ENCODE results near the gene SLC30A4.
"Not testable (repeated sequence)": the region's sequence is repeated elsewhere in the genome, so short reads cannot be mapped to it uniquely, and the experiment has no call there.

Gene SLC30A4

DNA sequence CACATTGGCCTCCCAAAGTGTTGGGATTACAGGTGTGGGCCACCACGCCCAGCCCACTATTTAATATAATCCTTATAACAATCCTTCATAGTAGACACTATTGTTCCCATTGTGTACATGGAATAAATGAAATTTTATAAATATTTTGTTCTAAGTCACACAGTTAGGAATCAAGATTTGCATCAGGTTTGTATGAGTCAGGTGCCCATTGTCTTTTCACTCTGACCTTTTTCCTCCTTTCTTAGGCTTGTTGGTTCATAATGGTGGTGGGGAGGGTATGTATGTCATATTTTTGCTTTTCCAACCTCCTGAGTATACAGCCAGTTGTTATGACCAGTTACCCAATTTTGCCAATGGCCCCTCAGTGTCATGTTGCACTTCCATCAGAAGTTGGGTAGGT is 18.0 kb upstream of the SLC30A4 start:
- H3K4me1 ChIP-seq (ENCODE audit: control insufficient read depth, insufficient read depth, low read length), result no peaks in the 10 kb centered on the region
- no peak overlapping the region for H3K4me3 ChIP-seq (ENCODE audit: low read length in 2 of 2)
- H3K9me3 ChIP-seq (ENCODE audit: control insufficient read depth in 2 of 2, low read length in 2 of 2), result no peaks in the 10 kb centered on the region
- H3K27ac ChIP-seq (ENCODE audit: low read length), result no peak overlapping the region
- H3K27me3 ChIP-seq (ENCODE audit: control insufficient read depth in 1 of 2, insufficient read depth in 2 of 2, low read length in 2 of 2), result no peaks in the 10 kb centered on the region
- H3K9ac ChIP-seq (ENCODE audit: low read length in 2 of 2), result no peak overlapping the region
- H3K36me3 ChIP-seq (ENCODE audit: control insufficient read depth in 2 of 2, insufficient read depth in 2 of 2, low read length in 2 of 2), result no peaks in the 10 kb centered on the region

DNA sequence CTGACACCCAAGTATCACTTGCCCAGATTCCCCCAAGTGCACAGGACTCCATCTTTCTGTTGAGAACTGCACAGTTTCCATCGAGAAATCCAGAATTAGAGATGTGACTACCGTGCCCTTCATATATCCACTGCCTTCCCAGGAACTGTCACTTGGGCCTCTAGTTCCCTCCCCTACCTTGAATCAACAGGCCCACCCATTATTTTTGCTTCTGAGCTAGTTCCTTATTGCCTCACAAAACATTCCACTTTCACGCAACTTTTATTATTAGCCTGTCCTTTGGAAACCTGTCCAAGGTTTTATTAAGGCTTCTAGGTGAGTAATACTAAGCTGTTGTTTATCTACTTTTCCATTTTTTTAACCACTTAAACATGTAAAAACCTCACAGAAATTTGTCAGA is 17.1 kb upstream of the SLC30A4 start:
- H3K4me1 ChIP-seq (ENCODE audit: control insufficient read depth, insufficient read depth, low read length), result no peaks in the 10 kb centered on the region
- no peak overlapping the region for H3K4me3 ChIP-seq (ENCODE audit: low read length in 2 of 2)
- H3K9ac ChIP-seq (ENCODE audit: low read length in 2 of 2), result no peak overlapping the region
- no peaks in the 10 kb centered on the region for H3K9me3 ChIP-seq (ENCODE audit: control insufficient read depth in 2 of 2, low read length in 2 of 2)
- no peaks in the 10 kb centered on the region for H3K36me3 ChIP-seq (ENCODE audit: control insufficient read depth in 2 of 2, insufficient read depth in 2 of 2, low read length in 2 of 2)
- H3K27me3 ChIP-seq (ENCODE audit: control insufficient read depth in 1 of 2, insufficient read depth in 2 of 2, low read length in 2 of 2), result no peaks in the 10 kb centered on the region
- no peak overlapping the region for H3K27ac ChIP-seq (ENCODE audit: low read length)

DNA sequence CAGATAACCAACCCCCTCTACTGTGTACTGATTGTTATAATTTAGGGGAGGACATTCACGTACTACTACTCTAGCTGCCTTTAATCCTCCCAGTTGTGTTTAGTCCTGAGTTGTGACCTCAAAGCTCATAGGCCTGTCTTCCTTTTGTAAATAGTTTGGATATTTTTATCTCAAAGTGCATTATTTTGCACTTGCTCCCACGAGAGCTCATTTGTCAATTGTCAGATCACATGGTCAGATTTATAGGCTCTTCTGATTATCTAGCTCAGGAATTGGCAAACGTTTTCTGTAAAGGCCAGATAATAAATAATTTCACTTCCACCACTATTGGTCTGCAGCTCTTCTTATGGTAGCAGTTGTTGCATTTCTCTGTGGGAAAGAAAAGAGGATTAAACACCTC is 14.4 kb upstream of the SLC30A4 start:
- H3K4me3 ChIP-seq (ENCODE audit: low read length in 2 of 2), result no peak overlapping the region
- H3K9ac ChIP-seq (ENCODE audit: low read length in 2 of 2), result no peak overlapping the region
- H3K27me3 ChIP-seq (ENCODE audit: control insufficient read depth in 1 of 2, insufficient read depth in 2 of 2, low read length in 2 of 2), result peaks cover 0 to 2% of the 10 kb centered on the region in 2 donors
- H3K9me3 ChIP-seq (ENCODE audit: control insufficient read depth in 2 of 2, low read length in 2 of 2), result no peaks in the 10 kb centered on the region
- no peaks in the 10 kb centered on the region for H3K4me1 ChIP-seq (ENCODE audit: control insufficient read depth, insufficient read depth, low read length)
- no peak overlapping the region for H3K27ac ChIP-seq (ENCODE audit: low read length)
- H3K36me3 ChIP-seq (ENCODE audit: control insufficient read depth in 2 of 2, insufficient read depth in 2 of 2, low read length in 2 of 2), result no peaks in the 10 kb centered on the region

DNA sequence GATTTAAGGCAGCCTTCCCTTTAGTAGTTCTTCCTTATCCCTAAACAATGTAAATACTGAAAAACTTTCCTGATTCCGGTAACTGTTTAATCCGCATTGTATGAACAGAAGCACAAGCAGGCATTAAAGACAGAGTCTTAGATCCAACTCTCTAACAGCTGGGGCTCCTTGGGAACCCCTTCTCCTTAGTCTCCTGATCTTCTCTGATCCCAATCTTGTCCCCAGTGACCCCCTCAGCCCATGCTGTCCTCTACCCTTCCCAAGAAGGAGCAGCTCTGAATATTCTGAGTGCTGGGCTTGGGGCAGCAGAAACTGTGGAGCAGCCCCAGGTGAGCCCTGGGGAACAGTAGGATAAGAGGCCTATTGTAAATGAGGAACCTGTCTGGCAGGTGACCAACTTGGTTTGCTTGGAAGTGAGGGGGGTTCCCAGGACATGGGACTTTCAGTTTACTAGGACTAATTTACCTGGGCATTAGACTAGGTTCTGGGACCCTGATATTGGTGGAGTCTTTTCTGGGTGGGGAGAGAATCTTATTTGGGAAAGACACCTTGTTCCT is 13.0 kb upstream of the SLC30A4 start:
- peaks cover 0 to 2% of the 10 kb centered on the region in 2 donors for H3K27me3 ChIP-seq (ENCODE audit: control insufficient read depth in 1 of 2, insufficient read depth in 2 of 2, low read length in 2 of 2)
- H3K9ac ChIP-seq (ENCODE audit: low read length in 2 of 2), result no peak overlapping the region
- H3K27ac ChIP-seq (ENCODE audit: low read length), result no peak overlapping the region
- no peaks in the 10 kb centered on the region for H3K36me3 ChIP-seq (ENCODE audit: control insufficient read depth in 2 of 2, insufficient read depth in 2 of 2, low read length in 2 of 2)
- H3K4me3 ChIP-seq (ENCODE audit: low read length in 2 of 2), result no peak overlapping the region
- no peaks in the 10 kb centered on the region for H3K4me1 ChIP-seq (ENCODE audit: control insufficient read depth, insufficient read depth, low read length)
- no peaks in the 10 kb centered on the region for H3K9me3 ChIP-seq (ENCODE audit: control insufficient read depth in 2 of 2, low read length in 2 of 2)

DNA sequence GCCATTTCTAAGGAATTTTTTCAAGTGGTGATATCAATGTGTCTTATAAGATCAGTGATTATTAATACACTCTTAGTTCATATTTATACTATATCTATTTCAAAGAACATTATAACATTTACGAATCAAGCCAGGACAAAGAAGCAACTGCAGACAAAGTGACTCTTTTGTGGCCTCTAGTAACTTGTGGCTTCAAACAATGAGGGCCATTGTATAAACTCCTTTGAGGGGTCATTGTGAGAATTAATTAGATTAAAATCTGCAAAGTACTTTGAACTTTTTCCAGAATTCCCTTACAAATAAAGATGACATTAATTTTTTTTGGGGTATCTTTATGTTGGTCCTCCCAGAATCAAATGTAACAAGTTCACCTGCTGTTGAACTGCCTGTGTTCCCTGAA is 12.3 kb upstream of the SLC30A4 start:
- Histone ChIP-seq H3K4me1 (ENCODE audit: control insufficient read depth, insufficient read depth, low read length) (no peaks in the 10 kb centered on the region), H3K27me3 (ENCODE audit: control insufficient read depth in 1 of 2, insufficient read depth in 2 of 2, low read length in 2 of 2) (peaks cover 0 to 2% of the 10 kb centered on the region in 2 donors), H3K9ac (ENCODE audit: low read length in 2 of 2) (no peak overlapping the region), H3K27ac (ENCODE audit: low read length) (no peak overlapping the region), H3K4me3 (ENCODE audit: low read length in 2 of 2) (no peak overlapping the region), H3K9me3 (ENCODE audit: control insufficient read depth in 2 of 2, low read length in 2 of 2) (no peaks in the 10 kb centered on the region), H3K36me3 (ENCODE audit: control insufficient read depth in 2 of 2, insufficient read depth in 2 of 2, low read length in 2 of 2) (no peaks in the 10 kb centered on the region)

DNA sequence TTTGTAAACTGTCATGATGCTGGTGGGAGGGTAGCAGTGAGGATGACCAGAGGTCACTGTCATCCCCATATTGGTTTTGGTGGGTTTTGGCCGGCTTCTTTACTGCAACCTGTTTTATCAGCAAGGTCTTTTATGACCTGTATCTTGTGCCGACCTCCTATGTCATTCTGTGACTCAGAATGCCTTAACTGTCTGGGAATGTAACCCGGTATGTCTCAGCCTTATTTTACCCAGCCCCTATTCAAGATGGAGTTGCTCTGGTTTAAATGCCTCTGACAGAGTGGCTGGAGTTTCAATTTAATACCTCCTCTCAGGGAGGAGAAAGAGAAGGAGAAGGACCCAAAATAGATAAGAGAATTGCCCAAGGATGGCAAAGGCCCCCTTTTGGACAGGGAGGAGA is 10.3 kb upstream of the SLC30A4 start:
- H3K4me3 ChIP-seq (ENCODE audit: low read length in 2 of 2); H3K9me3 ChIP-seq (ENCODE audit: control insufficient read depth in 2 of 2, low read length in 2 of 2); H3K27ac ChIP-seq (ENCODE audit: low read length); H3K4me1 ChIP-seq (ENCODE audit: control insufficient read depth, insufficient read depth, low read length); H3K36me3 ChIP-seq (ENCODE audit: control insufficient read depth in 2 of 2, insufficient read depth in 2 of 2, low read length in 2 of 2); H3K27me3 ChIP-seq (ENCODE audit: control insufficient read depth in 1 of 2, insufficient read depth in 2 of 2, low read length in 2 of 2); H3K9ac ChIP-seq (ENCODE audit: low read length in 2 of 2): not testable (repeated sequence)

DNA sequence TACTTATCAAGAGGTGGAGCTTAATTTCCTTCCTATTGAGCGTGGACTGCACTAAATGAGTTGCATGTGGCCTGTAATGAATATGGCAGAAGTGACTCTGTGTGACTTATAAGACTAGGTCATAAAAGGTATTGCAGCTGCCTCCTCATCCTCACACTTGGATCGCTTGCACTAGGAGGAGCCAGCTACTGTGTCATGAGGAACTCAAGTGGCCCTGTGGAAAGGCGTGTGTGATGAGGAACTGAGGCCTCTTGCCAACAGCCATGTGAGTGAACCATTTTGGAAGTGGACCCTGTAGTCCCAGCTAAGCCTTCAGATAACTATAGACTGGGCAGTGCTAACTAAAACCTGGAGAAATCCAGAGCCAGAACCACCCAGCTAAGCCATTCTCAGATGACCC is 7.1 kb upstream of the SLC30A4 start:
- H3K36me3 ChIP-seq (ENCODE audit: control insufficient read depth in 2 of 2, insufficient read depth in 2 of 2, low read length in 2 of 2), result no peaks in the 10 kb centered on the region
- no peaks in the 10 kb centered on the region for H3K4me1 ChIP-seq (ENCODE audit: control insufficient read depth, insufficient read depth, low read length)
- H3K9ac ChIP-seq (ENCODE audit: low read length in 2 of 2), result no peak overlapping the region
- no peak overlapping the region for H3K4me3 ChIP-seq (ENCODE audit: low read length in 2 of 2)
- peaks cover 0 to 2% of the 10 kb centered on the region in 2 donors for H3K27me3 ChIP-seq (ENCODE audit: control insufficient read depth in 1 of 2, insufficient read depth in 2 of 2, low read length in 2 of 2)
- H3K27ac ChIP-seq (ENCODE audit: low read length), result no peak overlapping the region
- H3K9me3 ChIP-seq (ENCODE audit: control insufficient read depth in 2 of 2, low read length in 2 of 2), result no peaks in the 10 kb centered on the region

DNA sequence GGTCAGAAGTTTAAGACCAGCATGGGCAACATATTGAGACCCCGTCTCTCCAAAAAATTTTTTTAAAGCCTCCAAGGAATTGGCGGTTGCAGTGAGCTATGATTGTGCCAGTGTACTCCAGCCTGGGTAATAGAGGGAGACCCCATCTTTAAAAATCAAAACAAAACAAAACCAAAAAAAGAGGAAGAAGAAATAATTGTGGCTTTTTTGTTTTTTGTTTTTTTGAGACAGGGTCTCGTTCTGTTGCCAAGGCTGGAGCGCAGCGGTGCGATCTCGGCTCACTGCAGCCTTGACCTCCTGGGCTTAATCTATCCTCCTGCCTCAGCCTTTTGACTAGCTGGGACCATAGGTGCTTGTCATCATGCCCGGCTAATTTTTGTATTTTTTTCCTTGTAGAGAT is 4.5 kb upstream of the SLC30A4 start:
- H3K9me3 ChIP-seq (ENCODE audit: control insufficient read depth in 2 of 2, low read length in 2 of 2), result no peaks in the 10 kb centered on the region
- H3K4me3 ChIP-seq (ENCODE audit: low read length in 2 of 2), result no peak overlapping the region

DNA sequence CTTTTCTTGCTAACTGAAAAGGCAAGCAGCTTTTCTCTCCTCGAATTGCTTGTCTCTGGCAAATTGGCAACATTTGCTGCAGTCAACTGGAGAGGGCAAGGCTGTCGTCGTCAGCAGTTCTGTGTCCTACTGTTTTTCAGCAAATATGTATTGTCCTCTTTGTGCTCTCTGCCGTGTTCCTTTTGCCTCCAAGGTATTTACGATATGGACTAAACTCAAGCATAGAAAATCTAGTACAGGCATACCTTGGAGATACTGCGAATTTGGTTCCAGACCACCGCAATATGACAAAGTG is 558 bp upstream of the SLC30A4 start:
- Histone ChIP-seq H3K4me1 (ENCODE audit: control insufficient read depth, insufficient read depth, low read length) (peaks cover 13% of the 10 kb centered on the region), H3K27me3 (ENCODE audit: control insufficient read depth in 1 of 2, insufficient read depth in 2 of 2, low read length in 2 of 2) (no peaks in the 10 kb centered on the region), H3K36me3 (ENCODE audit: control insufficient read depth in 2 of 2, insufficient read depth in 2 of 2, low read length in 2 of 2) (no peaks in the 10 kb centered on the region), H3K9me3 (ENCODE audit: control insufficient read depth in 2 of 2, low read length in 2 of 2) (no peaks in the 10 kb centered on the region), H3K27ac (ENCODE audit: low read length) (peak overlapping the region; percentile 66), H3K4me3 (ENCODE audit: low read length in 2 of 2) (peak overlapping the region; percentile 95), H3K9ac (ENCODE audit: low read length in 2 of 2) (peak overlapping the region; percentile 79 to 80)

More for the DNA sequence above, 4.5 kb upstream of the SLC30A4 start:
- Histone ChIP-seq H3K27ac (ENCODE audit: low read length) (no peak overlapping the region), H3K36me3 (ENCODE audit: control insufficient read depth in 2 of 2, insufficient read depth in 2 of 2, low read length in 2 of 2) (no peaks in the 10 kb centered on the region), H3K27me3 (ENCODE audit: control insufficient read depth in 1 of 2, insufficient read depth in 2 of 2, low read length in 2 of 2) (no peaks in the 10 kb centered on the region), H3K4me1 (ENCODE audit: control insufficient read depth, insufficient read depth, low read length) (no peaks in the 10 kb centered on the region), H3K9ac (ENCODE audit: low read length in 2 of 2) (no peak overlapping the region)

DNA sequence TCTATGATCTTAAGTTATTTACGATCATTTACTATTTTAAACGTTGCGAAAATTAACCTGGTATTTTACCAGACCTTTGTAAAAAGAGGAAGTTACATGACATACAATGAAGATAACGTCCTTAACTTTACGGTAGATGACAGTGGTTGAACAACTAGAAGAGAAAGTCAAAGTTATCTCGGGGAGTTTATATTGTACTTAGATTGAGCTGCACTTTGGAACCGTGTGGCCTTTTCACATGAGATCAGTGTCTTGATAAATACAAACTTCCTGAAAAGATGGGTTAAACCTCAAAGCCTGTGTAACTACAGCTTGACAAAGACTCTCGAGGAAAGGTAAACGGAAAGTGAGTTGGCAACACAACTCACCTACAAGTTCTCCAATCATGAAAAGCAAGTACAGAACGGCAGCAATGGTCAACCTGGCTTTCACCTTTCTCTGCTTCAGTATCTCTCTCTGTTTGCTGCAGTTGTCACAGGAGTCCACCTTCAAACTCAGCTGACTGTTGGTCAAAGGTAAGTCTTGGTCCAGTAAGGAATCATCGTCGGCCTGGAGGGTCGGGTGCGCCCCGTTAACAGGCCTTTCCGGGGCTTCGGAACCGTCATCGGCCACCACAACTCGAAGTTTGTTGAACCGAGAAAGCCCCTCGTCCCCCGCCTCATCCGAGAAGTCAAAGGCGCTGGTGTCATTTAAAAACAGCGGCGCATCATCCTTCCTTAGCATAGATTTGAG is 793 bp downstream of the SLC30A4 start:
- Histone ChIP-seq H3K4me1 (ENCODE audit: control insufficient read depth, insufficient read depth, low read length) (peaks cover 13% of the 10 kb centered on the region), H3K27ac (ENCODE audit: low read length) (peak overlapping the region; percentile 58), H3K27me3 (ENCODE audit: control insufficient read depth in 1 of 2, insufficient read depth in 2 of 2, low read length in 2 of 2) (no peaks in the 10 kb centered on the region), H3K9ac (ENCODE audit: low read length in 2 of 2) (peak overlapping the region; percentile 79 to 80), H3K36me3 (ENCODE audit: control insufficient read depth in 2 of 2, insufficient read depth in 2 of 2, low read length in 2 of 2) (no peaks in the 10 kb centered on the region), H3K9me3 (ENCODE audit: control insufficient read depth in 2 of 2, low read length in 2 of 2) (no peaks in the 10 kb centered on the region), H3K4me3 (ENCODE audit: low read length in 2 of 2) (peak overlapping the region; percentile 95)

DNA sequence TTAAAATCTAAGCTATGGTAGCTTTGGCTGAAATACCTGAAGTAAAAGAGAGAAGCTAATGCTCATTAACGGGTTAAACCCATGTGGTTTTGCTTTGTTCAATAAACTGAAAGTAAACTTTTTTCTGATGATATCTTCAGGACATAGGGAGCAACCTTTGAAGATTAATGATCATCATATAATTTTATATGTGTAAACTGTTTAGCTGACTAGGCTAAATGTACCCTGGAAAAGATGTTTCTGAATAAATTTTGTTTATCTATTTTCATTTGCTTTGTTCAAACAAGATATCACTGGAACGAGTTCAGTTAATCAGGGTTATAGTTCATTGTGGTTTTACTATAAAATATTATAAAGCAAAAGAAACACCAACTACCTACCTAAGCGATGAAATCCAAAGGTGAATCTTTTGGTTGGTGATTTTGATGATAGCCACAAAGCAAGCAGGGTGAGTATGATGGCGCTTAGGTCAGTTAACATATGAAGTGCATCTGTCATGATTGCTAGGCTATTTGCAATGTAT is 11.7 kb downstream of the SLC30A4 start:
- Histone ChIP-seq H3K4me3 (ENCODE audit: low read length in 2 of 2) (no peak overlapping the region), H3K27me3 (ENCODE audit: control insufficient read depth in 1 of 2, insufficient read depth in 2 of 2, low read length in 2 of 2) (no peaks in the 10 kb centered on the region), H3K27ac (ENCODE audit: low read length) (no peak overlapping the region), H3K36me3 (ENCODE audit: control insufficient read depth in 2 of 2, insufficient read depth in 2 of 2, low read length in 2 of 2) (peaks cover 13 to 14% of the 10 kb centered on the region in 2 donors), H3K9me3 (ENCODE audit: control insufficient read depth in 2 of 2, low read length in 2 of 2) (no peaks in the 10 kb centered on the region), H3K4me1 (ENCODE audit: control insufficient read depth, insufficient read depth, low read length) (no peaks in the 10 kb centered on the region), H3K9ac (ENCODE audit: low read length in 2 of 2) (no peak overlapping the region)
